HepG2 (cell line): ENCODE measurements around the gene ASXL3. TPM values are rescaled to one million over a fixed set of nuclear protein-coding genes. Genes with fewer than 3 reads are reported as not detected.

Experiments used
- ATAC-seq: fragments of 200-7000 bp; cut with Tn5 transposase; 3 replicates; pipeline ENCODE4 v1.9.1; 2020; ENCODE audit warnings: mild to moderate bottlenecking, moderate library complexity
- BruUV-seq: library from RNA; stranded (reverse); fragments of 400-500 nt; replicated peaks from 2 replicates; lab custom pipeline; 2021; lab: Mats Ljungman, UMichigan
- CTCF ChIA-PET: fragments of 300-600 bp; formaldehyde crosslinking; extraction: SDS; loops from one replicate; lab custom pipeline; 2021; ENCODE audit warnings: low total read pairs, inconsistent platforms, low intra/inter-chr PET ratio; lab: Yijun Ruan, JAX
- POLR2A ChIA-PET: fragments of 350-600 bp; sonication (Branson Sonifier 250); formaldehyde crosslinking; loops from one replicate; lab custom pipeline; 2020; ENCODE audit warnings: antibody characterized with exemption, inconsistent platforms; lab: Yijun Ruan, JAX
- DNase-seq: peaks from one replicate; pipeline ENCODE4 v3.0.0-alpha.2; 2015; ENCODE audit warnings: low spot score
- FAIRE-seq: peaks from 3 replicates; lab custom pipeline; 2011; peaks lifted over from hg19 to GRCh38; lab: Jason Lieb, UNC
- H2AFZ ChIP-seq: one replicate; pipeline ENCODE4 v1.6.1; 2011; ENCODE audit warnings: low read length, inconsistent platforms
- H3K27ac ChIP-seq: fragments of 300-600 bp; 3 replicates; pipeline ENCODE4 v1.8.0; 2011; ENCODE audit warnings: mixed run types, mild to moderate bottlenecking, mixed read lengths, low read length, inconsistent platforms; ENCODE audit not compliant: insufficient read depth; ENCODE audit errors: extremely low read length
- H3K27me3 ChIP-seq, 2 experiments: fragments of 200-600 bp in 1 of 2; 2 replicates in 1 of 2; 3 replicates in 1 of 2; pipeline versions ENCODE4 v1.6.0 to v1.8.0; 2011; ENCODE audit warnings: low read length in 2 of 2, mild to moderate bottlenecking in 2 of 2, moderate library complexity in 2 of 2, inconsistent platforms in 1 of 2; ENCODE audit not compliant: insufficient read depth in 2 of 2, control insufficient read depth in 1 of 2
- H3K36me3 ChIP-seq, 2 experiments: fragments of 200-600 bp in 1 of 2; replicated peaks in 1 of 2; 2 replicates in 1 of 2; 3 replicates in 1 of 2; pipeline versions ENCODE4 v1.5.1 to v1.8.0; 2011; ENCODE audit warnings: low read length in 2 of 2, inconsistent platforms in 1 of 2; ENCODE audit not compliant: insufficient read depth in 2 of 2, control insufficient read depth in 1 of 2
- H3K4me1 ChIP-seq: 2 replicates; pipeline ENCODE4 v1.5.1; 2012; ENCODE audit warnings: low read length, inconsistent platforms; ENCODE audit not compliant: insufficient read depth
- H3K4me2 ChIP-seq: 2 replicates; pipeline ENCODE4 v1.6.0; 2011; ENCODE audit warnings: low read depth, low read length, inconsistent platforms
- H3K4me3 ChIP-seq, 3 experiments: fragments of 200-600 bp in 1 of 3; sonication (generic), shearing (Covaris generic) in 1 of 3; replicated peaks in 1 of 3; 2 replicates each; pipeline ENCODE4 v1.5.1; 2011 to 2016; ENCODE audit warnings: low read length in 3 of 3, inconsistent platforms in 2 of 3, low read depth in 2 of 3, mild to moderate bottlenecking in 2 of 3, control low read depth in 1 of 3, mixed read lengths in 1 of 3; ENCODE audit not compliant: insufficient read depth in 1 of 3
- H3K79me2 ChIP-seq: one replicate; pipeline ENCODE4 v1.6.1; 2011; ENCODE audit warnings: low read length, inconsistent platforms; ENCODE audit not compliant: insufficient read depth
- H3K9ac ChIP-seq: 2 replicates; pipeline ENCODE4 v1.6.0; 2011; ENCODE audit warnings: mild to moderate bottlenecking, low read depth, low read length, inconsistent platforms; ENCODE audit not compliant: insufficient read depth
- H3K9me3 ChIP-seq: 2 replicates; pipeline ENCODE4 v1.5.1; 2012; ENCODE audit warnings: mild to moderate bottlenecking, low read length
- H4K20me1 ChIP-seq: 2 replicates; pipeline ENCODE4 v1.6.0; 2011; ENCODE audit warnings: inconsistent platforms, mild to moderate bottlenecking, low read length, moderate library complexity; ENCODE audit not compliant: insufficient read depth
- ASH2L ChIP-seq: fragments of 300-600, 200-600 bp; sonication (generic); IDR thresholded peaks from 2 replicates; pipeline ENCODE4 v1.7.0; 2017; ENCODE audit warnings: low read depth, mild to moderate bottlenecking, moderate library complexity, mixed read lengths, low read length; ENCODE audit not compliant: insufficient read length
- CC2D1A ChIP-seq: sonication (generic); formaldehyde crosslinking; IDR thresholded peaks from 2 replicates; pipeline ENCODE4 v1.8.1; 2023; ENCODE audit warnings: mild to moderate bottlenecking, missing genetic modification reagents
- ELK4 ChIP-seq: sonication (generic); formaldehyde crosslinking; IDR thresholded peaks from 2 replicates; pipeline ENCODE4 v1.9.0; 2021; ENCODE audit warnings: missing genetic modification reagents, borderline replicate concordance
- FOXM1 ChIP-seq: sonication (generic); formaldehyde crosslinking; IDR thresholded peaks from 2 replicates; pipeline ENCODE4 v1.5.0; 2020; ENCODE audit warnings: missing genetic modification reagents
- IRX3 ChIP-seq: sonication (generic); formaldehyde crosslinking; IDR thresholded peaks from 2 replicates; pipeline ENCODE4 v1.8.1; 2023; ENCODE audit warnings: mild to moderate bottlenecking, low read depth, missing genetic modification reagents, borderline replicate concordance
- ISL2 ChIP-seq: sonication (generic); formaldehyde crosslinking; IDR thresholded peaks from 2 replicates; pipeline ENCODE4 v1.5.0; 2020; ENCODE audit warnings: missing genetic modification reagents
- JUN ChIP-seq: sonication (generic); formaldehyde crosslinking; IDR thresholded peaks from 2 replicates; pipeline ENCODE4 v1.4.0; 2020; ENCODE audit warnings: mild to moderate bottlenecking, missing genetic modification reagents
- PHF20 ChIP-seq: sonication (generic); formaldehyde crosslinking; IDR thresholded peaks from 2 replicates; pipeline ENCODE4 v1.5.0; 2020; ENCODE audit warnings: mild to moderate bottlenecking, missing genetic modification reagents
- ZBTB34 ChIP-seq: sonication (generic); formaldehyde crosslinking; IDR thresholded peaks from 2 replicates; pipeline ENCODE4 v1.8.0; 2022; ENCODE audit warnings: mild to moderate bottlenecking, missing genetic modification reagents
- ZNF180 ChIP-seq: sonication (generic); formaldehyde crosslinking; IDR thresholded peaks from 2 replicates; pipeline ENCODE4 v1.4.0; 2020; ENCODE audit warnings: low read depth, missing genetic modification reagents, borderline replicate concordance
- WGBS: methylation state at CpG from one replicate; pipeline ENCODE4 v1.1.6; 2017; ENCODE audit warnings: low lambda C conversion rate; 5-methylcytosine and 5-hydroxymethylcytosine counted together
- in situ Hi-C: cut with HindIII; loops from 2 replicates; pipeline ENCODE4 v1.10.0; 2017; ENCODE audit warnings: low pct_unique_long_range_greater_than_20kb; ENCODE audit not compliant: extremely low pct_ligation_motif_present
- intact Hi-C: fragments of 100-400 bp; cut with micrococcal nuclease; formaldehyde crosslinking; loops from one replicate; pipeline ENCODE4 v1.10.0; 2022; ENCODE audit not compliant: unreplicated experiment
- polyA plus RNA-seq, 8 experiments: library from polyadenylated mRNA; depleted of rRNA in 3 of 8; stranded (reverse) in 7 of 8; unstranded in 1 of 8; fragments of >200 nt; fragmentation: Illumina TruSeq in 4 of 8; extraction: Trizol in 4 of 8; gene quantifications; 2 replicates each; pipeline versions ENCODE4 v1.2.1 to v1.2.3, GENCODE V29; 2011 to 2016; ENCODE audit warnings: low read depth in 4 of 8, missing spikeins in 1 of 8, mixed read lengths in 1 of 8; ENCODE audit not compliant: insufficient read depth in 1 of 8
- total RNA-seq, 5 experiments: library from RNA; depleted of rRNA; stranded (reverse); fragments of >200 nt; fragmentation: Illumina TruSeq; extraction: Trizol; gene quantifications; 2 replicates each; pipeline ENCODE4 v1.2.3, GENCODE V29; 2016; ENCODE audit warnings: low read depth in 1 of 5
- TF ChIP-seq, protein P1 (sequence below): IDR thresholded peaks from 2 replicates; pipeline ENCODE4 v1.6.1; 2016; ENCODE audit warnings: low read depth, missing genetic modification reagents, missing compliant biosample characterization
- TF ChIP-seq, protein P2 (sequence below): sonication (generic); formaldehyde crosslinking; IDR thresholded peaks from 2 replicates; pipeline ENCODE4 v1.4.0; 2020; ENCODE audit warnings: mild to moderate bottlenecking, low read depth, missing genetic modification reagents
- TF ChIP-seq, protein P3 (sequence below): sonication (generic); formaldehyde crosslinking; IDR thresholded peaks from 2 replicates; pipeline ENCODE4 v1.8.0; 2022; ENCODE audit warnings: mild to moderate bottlenecking, missing genetic modification reagents, moderate library complexity

Gene ASXL3
- total and polyA plus RNA-seq, 2 of the 13 experiments (the other 11 are each of a cell fraction or from before 2014, with no cell fraction given), result not detected

DNA sequence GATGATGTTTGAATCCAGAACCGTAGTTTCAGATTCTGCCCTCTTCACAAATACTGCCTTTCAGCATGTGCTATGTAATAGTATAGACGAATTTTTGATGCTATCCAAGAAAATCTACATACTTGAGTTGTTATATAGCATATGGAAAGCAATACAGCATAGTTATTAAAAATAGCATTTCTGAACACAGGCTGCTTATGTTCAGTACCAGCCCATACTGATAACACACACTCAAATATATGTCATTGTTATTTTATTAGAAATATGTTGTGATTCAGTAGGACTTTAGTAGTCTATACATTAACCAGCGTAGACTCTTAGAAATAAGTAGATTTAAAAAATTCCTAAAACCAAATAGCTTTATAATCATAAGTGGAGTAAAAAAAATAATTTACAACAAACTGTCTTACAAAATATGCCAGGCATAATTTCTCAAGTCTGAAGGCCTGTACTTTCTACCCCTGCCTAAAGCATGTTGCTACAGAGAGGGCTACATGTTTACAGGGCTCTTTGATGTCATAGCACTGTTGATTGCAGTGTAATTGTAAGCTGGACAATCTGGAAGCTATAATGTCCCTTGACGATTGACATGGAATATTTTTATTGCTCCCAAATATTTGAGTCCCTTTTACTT lies 86.3 kb downstream of the ASXL3 start:
- Histone ChIP-seq H3K4me3 (no peak overlapping the region), H2AFZ (no peak overlapping the region), H3K4me1 (no peaks in the 10 kb centered on the region), H3K36me3 (no peaks in the 10 kb centered on the region), H4K20me1 (no peaks in the 10 kb centered on the region), H3K4me2 (no peak overlapping the region), H3K79me2 (no peaks in the 10 kb centered on the region), H3K9ac (no peak overlapping the region), H3K27ac (no peak overlapping the region), H3K27me3 (no peaks in the 10 kb centered on the region), H3K9me3 (no peaks in the 10 kb centered on the region)
- no TSS peak for BruUV-seq
- in situ Hi-C loops, result no loop called here
- WGBS, result 11% methylated on average over 4 of the region's 4 CpGs
- DNase-seq (no peak), FAIRE-seq (no peak), ATAC-seq (no peak)
- ChIA-PET CTCF (no interaction called here), POLR2A (no interaction called here)
- intact Hi-C loops, result no loop called here
- TF ChIP-seq, protein P1, sequence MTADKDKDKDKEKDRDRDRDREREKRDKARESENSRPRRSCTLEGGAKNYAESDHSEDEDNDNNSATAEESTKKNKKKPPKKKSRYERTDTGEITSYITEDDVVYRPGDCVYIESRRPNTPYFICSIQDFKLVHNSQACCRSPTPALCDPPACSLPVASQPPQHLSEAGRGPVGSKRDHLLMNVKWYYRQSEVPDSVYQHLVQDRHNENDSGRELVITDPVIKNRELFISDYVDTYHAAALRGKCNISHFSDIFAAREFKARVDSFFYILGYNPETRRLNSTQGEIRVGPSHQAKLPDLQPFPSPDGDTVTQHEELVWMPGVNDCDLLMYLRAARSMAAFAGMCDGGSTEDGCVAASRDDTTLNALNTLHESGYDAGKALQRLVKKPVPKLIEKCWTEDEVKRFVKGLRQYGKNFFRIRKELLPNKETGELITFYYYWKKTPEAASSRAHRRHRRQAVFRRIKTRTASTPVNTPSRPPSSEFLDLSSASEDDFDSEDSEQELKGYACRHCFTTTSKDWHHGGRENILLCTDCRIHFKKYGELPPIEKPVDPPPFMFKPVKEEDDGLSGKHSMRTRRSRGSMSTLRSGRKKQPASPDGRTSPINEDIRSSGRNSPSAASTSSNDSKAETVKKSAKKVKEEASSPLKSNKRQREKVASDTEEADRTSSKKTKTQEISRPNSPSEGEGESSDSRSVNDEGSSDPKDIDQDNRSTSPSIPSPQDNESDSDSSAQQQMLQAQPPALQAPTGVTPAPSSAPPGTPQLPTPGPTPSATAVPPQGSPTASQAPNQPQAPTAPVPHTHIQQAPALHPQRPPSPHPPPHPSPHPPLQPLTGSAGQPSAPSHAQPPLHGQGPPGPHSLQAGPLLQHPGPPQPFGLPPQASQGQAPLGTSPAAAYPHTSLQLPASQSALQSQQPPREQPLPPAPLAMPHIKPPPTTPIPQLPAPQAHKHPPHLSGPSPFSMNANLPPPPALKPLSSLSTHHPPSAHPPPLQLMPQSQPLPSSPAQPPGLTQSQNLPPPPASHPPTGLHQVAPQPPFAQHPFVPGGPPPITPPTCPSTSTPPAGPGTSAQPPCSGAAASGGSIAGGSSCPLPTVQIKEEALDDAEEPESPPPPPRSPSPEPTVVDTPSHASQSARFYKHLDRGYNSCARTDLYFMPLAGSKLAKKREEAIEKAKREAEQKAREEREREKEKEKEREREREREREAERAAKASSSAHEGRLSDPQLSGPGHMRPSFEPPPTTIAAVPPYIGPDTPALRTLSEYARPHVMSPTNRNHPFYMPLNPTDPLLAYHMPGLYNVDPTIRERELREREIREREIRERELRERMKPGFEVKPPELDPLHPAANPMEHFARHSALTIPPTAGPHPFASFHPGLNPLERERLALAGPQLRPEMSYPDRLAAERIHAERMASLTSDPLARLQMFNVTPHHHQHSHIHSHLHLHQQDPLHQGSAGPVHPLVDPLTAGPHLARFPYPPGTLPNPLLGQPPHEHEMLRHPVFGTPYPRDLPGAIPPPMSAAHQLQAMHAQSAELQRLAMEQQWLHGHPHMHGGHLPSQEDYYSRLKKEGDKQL (CRISPR knock-in tag), result no peak
- TF ChIP-seq, protein P2, sequence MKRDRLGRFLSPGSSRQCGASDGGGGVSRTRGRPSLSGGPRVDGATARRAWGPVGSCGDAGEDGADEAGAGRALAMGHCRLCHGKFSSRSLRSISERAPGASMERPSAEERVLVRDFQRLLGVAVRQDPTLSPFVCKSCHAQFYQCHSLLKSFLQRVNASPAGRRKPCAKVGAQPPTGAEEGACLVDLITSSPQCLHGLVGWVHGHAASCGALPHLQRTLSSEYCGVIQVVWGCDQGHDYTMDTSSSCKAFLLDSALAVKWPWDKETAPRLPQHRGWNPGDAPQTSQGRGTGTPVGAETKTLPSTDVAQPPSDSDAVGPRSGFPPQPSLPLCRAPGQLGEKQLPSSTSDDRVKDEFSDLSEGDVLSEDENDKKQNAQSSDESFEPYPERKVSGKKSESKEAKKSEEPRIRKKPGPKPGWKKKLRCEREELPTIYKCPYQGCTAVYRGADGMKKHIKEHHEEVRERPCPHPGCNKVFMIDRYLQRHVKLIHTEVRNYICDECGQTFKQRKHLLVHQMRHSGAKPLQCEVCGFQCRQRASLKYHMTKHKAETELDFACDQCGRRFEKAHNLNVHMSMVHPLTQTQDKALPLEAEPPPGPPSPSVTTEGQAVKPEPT (CRISPR knock-in tag), result no peak
- TF ChIP-seq, protein P3, sequence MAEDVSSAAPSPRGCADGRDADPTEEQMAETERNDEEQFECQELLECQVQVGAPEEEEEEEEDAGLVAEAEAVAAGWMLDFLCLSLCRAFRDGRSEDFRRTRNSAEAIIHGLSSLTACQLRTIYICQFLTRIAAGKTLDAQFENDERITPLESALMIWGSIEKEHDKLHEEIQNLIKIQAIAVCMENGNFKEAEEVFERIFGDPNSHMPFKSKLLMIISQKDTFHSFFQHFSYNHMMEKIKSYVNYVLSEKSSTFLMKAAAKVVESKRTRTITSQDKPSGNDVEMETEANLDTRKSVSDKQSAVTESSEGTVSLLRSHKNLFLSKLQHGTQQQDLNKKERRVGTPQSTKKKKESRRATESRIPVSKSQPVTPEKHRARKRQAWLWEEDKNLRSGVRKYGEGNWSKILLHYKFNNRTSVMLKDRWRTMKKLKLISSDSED, result no peak
- no peak for TF ChIP-seq ASH2L
- TF ChIP-seq CC2D1A, result no peak
- no peak for TF ChIP-seq JUN
- no peak for TF ChIP-seq ELK4 (CRISPR knock-in tag)
- no peak for TF ChIP-seq ZNF180 (CRISPR knock-in tag)
- no peak for TF ChIP-seq ZBTB34 (CRISPR knock-in tag)
- TF ChIP-seq IRX3 (CRISPR knock-in tag), result no peak
- no peak for TF ChIP-seq FOXM1 (CRISPR knock-in tag)
- no peak for TF ChIP-seq ISL2 (CRISPR knock-in tag)
- TF ChIP-seq PHF20 (CRISPR knock-in tag), result no peak
